Cardiac septum (tissue), 1 donor: ENCODE measurements around the gene PKHD1. TPM values are rescaled to one million over a fixed set of nuclear protein-coding genes. Genes with fewer than 3 reads are reported as not detected.
"Not testable (repeated sequence)": the region's sequence is repeated elsewhere in the genome, so short reads cannot be mapped to it uniquely, and the experiment has no call there.

Source experiments
- DNase-seq: peaks from one replicate; pipeline ENCODE4 v3.0.0-alpha.2; 2020; ENCODE audit warnings: low spot score
- intact Hi-C: fragments of 100-400 bp; cut with DNase I; formaldehyde crosslinking; loops from one replicate; pipeline ENCODE4 v1.14.0; 2022
- total RNA-seq: library from RNA; stranded (reverse); fragmentation: NEBNext Ultra II Directional; extraction: Animal tissue kit (Norgen Biotek cat#: 25700); gene quantifications from one replicate; pipeline ENCODE4 v1.2.1, GENCODE V29; 2021
- donor health status: DM: no; HTN: no; CAD: no.

Gene PKHD1
- total RNA-seq, 1 donor from 2014 or later, result 0.03 TPM

DNA sequence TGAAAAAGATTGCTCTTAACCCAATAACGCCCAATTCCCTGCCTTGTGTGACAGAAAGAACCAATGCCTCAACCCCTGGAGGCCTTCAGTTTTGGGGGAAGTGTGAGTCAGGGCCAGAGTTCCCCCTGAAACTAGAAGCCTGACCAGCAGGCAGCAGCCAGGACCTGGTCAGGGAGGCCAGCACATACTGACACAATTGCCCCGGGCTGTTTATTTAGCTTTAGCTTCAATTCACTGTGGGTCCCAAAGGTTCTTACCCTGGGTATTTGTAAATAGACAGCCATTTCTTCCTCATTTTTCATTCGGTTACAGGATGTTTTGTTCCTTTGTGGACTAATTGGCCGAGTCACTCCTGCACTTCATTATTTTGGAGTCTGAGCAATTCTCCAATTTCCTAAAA lies 195.6 kb downstream of the PKHD1 start:
- intact Hi-C loops, result no loop called here
- no peak for DNase-seq

DNA sequence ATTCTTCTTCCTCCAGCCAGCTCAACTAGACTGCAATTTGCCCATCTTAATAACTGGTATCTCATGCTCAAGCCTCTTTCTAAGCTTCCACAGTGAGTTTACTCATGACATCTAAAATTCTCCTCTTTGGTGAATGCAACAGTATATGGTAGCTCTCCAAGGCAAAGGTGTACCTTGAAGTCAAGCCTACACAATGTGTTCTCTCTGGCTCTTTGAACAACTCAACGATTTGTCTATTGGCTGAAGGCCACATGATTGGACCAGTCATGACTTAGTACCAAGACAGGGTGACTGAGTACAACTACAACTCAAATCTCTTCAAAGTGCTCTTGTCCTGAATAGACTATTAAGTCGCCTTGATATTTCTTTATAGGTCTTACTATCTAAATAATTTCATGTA lies 199.6 kb downstream of the PKHD1 start:
- DNase-seq, result no peak
- intact Hi-C loops, result no loop called here

DNA sequence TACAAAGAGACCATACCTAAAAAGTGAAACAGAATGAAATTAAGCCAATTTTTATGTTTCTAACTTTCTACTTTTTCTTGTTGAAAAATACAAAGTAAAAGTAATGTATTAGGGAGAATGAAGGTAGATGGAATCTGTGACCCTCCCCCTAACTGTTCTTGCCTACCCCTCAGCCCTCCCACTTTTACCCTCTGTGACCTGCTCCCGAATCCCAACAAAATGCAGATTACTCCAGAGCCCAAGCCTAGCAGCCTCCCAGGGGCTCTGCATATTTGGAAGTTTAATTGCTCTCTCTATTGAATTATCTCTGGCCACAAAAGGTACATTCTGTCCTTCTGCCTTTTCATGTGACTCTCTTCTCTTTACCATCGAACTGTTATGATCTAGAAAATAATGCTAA lies 201.5 kb downstream of the PKHD1 start:
- intact Hi-C loops, result no loop called here
- DNase-seq, result no peak

DNA sequence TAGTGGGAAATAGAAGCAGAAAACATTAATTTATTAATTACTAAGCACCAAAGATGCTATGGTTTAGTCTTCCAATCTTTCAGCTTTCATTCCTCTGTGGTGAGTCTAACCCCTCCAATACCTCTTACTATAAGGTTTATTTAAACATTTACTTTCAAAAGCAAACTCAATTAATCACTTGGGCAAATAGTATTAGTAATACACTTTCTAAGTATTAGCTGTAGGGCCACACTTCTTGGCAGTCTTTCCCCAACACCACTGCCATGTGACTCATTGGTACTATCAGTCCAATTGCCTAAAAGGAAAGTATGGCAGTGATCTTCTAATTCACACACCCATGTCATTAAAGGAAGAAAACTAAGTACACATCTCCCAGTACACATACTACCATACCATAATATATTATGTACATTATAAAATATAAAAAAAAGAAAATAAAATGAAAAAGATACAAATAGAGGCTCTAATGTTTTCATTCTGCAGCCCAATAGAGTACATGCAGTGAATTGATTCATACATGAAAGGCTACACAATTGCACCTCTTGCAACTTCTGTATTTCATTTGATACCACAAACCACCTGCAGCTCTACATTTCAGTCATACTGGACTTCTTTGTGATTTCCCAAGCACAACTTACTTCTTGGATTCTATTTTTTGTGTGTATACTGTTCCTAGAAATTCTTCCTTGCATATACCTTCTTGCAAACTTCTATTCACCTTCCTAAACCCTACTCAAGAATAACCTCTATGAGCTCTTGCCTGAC lies 218.6 kb downstream of the PKHD1 start:
- intact Hi-C loops, result no loop called here
- DNase-seq, result no peak

DNA sequence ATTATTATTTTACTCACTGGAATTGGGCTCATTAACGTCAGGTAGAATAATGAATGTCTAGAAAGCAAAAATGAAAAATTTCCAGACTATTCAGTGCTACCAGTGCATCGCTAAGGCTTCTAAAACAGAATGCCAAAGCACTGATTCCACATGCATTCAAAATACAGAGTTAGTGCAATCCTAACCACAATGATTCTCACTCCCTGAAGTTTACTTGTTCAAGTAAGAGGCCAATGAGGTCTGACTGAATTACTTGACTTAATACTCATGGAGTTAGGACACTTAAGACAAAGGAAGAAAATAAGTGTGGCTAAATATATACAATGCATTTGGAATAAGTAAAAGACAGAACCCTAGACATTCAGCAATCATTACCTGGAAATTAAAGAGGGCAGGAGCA lies 220.5 kb downstream of the PKHD1 start:
- intact Hi-C loops, result no loop called here
- no peak for DNase-seq

DNA sequence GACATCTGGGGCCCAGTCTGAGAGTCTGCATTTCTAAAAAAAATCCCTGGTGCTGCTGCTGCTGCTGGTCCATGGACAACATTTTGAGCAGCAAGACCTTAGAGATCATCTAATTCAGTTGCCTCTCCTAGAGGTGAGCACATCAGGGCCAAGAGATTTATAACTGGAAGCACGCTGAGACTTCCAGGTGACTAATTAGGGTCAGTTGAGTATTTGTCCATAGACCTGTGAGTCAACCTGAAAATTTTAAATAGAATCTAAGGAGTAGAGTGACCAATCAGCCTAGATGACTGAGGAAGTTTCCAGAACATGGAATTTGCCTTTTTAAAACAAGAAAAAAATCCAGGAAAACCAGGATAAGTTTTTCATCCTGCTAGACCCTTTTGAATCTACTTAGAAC lies 221.4 kb downstream of the PKHD1 start:
- intact Hi-C loops, result no loop called here
- no peak for DNase-seq

DNA sequence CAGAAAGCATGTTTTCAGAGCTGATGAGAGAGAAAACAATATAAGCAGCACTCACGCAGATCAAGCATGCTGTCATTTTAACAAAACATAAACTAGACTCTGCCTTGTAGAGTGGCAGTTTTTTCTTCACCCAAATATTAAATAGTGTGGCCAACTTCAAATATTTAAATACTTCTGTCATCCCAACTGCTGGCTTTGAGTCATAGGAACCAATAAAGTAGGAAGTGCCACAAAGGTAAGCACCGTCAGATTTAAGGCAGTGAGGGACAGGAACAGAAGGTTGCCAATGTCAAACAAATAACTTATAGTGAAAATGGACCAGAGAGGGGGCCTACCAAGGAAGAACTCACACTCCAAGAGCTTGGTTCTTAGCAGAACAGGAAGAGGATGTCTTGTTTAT lies 222.2 kb downstream of the PKHD1 start:
- intact Hi-C loops, result no loop called here
- DNase-seq, result no peak

DNA sequence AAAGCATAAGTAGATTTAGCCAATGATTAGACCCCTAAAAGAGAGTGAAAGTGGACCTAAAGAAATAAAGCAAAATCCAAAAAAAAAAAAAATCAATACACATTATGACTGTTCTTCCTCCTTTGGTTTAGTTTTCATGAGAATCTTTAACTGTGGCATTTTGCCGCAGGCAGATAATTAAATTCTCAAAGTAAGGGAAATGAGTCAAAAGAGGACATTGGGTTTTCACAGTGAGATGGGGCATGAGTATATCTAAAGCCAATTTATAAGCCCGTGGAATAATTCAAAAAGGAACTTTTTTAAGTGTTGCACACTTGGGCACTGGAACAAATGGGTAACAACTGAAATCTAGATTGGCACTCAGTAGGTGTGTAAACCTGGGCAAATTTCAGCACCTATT lies 230.3 kb downstream of the PKHD1 start:
- intact Hi-C loops, result loop anchor here (10.0 kb wide), 1 partner anchor 168 kb away; no protein-coding TSS in a partner anchor

DNA sequence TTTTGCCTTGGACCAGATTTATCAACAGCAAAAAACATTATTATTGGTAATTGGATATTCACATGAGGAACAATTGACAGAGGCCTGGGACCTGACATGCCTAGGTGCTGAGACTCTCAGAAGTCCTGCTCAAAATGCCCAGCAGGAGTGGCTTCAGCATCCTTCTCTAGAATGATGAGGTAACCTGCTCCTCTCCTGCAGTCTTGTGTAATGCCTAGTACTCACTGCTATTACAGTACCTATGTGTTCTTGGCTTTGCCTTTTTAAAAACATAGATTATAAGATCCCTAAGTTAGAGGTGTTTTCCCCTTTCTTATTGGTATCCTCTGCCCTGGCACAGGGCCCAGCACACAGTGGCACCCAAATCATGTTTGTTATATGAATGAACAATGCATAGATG lies 230.9 kb downstream of the PKHD1 start:
- intact Hi-C loops, result loop anchor here (10.0 kb wide), 1 partner anchor 168 kb away; no protein-coding TSS in a partner anchor
- DNase-seq, result no peak

More for the DNA sequence above, 230.3 kb downstream of the PKHD1 start:
- no peak for DNase-seq

DNA sequence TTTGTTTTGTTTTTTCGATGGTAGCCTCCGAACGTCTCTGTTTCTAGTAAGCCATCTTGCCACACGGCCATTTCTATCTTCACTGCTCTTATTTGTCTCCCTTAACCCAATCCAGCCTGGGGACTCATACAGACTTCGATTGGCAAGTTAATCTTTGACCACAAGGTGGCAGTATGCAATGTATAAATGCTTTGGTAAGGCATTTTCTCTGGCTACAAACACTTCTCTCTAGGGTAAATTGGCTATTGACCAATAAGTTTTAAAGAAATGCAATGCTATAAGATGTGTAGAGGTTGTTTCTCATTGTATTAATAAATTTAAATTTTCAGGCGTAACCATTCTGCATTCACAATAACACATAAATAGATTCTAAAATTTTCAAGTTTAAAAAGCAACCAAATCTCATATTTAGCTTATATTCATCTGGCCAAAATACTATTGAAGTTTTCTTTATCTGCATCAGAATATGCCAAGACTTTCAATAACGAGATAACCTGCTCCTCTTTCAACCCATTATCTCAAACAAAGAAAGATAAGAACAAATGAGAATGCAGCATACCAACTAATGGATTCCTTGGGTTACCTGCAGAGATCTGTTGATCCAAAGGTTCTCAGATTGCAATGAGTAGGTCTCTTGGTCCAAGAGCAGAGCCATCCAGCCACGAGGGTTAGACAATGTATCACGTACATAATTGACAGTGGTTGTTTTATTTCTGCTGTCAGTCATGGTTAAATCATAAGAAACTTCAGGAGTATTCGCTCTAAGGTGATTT lies 231.9 kb downstream of the PKHD1 start:
- DNase-seq, result no peak
- intact Hi-C loops, result loop anchor here (10.0 kb wide), 1 partner anchor 169 kb away; no protein-coding TSS in a partner anchor

DNA sequence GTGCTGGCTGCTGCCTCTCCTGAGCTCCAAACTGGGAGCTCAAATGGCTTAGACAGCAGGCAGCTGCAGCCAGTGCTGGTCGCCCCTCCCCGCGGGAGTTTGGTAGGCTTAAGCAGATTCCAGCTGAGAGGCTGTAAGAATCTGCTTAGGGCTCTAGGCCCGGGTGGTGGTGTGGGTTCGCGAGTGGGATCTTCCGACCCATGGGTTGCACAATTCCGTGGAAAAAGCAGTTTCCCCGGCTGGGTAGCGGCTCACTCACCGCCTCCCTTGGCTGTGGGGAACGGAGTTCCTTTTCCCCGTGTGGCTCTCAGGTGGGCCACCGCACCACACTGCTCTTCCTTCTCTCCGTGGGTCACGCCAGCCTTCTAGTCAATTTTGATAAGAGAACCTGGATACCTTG lies 232.5 kb downstream of the PKHD1 start:
- intact Hi-C loops, result loop anchor here (10.0 kb wide), 1 partner anchor 170 kb away; no protein-coding TSS in a partner anchor
- DNase-seq, result no peak

DNA sequence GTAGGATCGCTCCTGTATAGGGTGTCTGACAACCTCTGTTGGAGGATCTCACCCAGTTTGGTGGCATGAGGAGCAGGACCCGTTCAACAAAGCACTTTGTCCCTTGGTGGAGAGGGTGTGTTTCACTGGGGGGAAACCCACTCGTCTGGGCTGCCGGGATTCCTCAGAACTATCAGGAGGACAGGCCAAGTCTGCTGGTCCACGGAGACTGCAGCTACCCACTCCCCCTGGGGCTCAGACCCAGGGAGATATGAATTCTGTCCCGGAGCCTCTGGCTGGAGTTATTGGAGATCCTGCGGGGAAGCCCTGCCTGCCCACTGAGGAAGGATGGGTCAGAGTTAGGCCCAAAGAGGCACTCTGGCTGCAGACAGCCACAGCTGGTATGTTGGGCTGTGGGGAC lies 233.1 kb downstream of the PKHD1 start:
- intact Hi-C loops, result loop anchor here (10.0 kb wide), 1 partner anchor 170 kb away; no protein-coding TSS in a partner anchor
- DNase-seq, result no peak

DNA sequence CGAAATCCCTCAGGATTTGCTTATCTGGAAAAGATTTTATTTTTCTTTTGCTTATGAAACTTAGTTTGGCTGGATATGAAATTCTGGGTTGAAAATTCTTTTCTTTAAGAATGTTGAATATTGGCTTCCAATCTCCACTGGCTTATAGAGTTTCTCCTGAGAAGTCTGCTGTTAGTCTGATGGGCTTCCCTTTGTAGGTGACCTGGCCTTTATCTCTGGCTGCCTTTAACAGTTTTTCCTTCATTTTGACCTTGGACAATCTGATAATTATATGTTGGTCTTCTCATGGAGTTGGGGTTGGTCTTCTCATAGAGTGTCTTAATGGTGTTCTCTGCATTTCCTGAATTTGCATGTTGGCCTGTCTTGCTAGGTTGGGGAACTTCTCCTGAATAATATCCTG lies 234.3 kb downstream of the PKHD1 start:
- intact Hi-C loops, result loop anchor here (10.0 kb wide), 1 partner anchor 172 kb away; no protein-coding TSS in a partner anchor
- not testable (repeated sequence) for DNase-seq

DNA sequence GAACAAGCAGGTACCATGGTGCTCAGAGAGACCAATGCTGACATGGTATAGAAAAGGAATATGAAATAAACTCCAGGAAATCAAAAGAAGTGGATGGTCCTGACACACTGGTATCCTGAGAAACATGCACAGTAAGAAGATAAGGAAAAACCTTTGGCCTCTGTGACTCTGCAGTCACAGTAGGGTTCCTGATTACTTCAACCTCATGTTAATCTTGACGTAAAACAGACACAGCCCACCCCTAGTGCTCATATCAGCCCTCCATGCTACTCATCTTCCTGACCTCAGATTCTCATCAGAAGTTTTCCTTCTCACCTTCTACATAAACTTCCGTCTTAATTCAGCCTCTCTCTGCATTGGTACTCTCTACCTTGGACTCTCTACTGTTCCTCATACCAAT lies 240.9 kb downstream of the PKHD1 start:
- intact Hi-C loops, result no loop called here
- no peak for DNase-seq

DNA sequence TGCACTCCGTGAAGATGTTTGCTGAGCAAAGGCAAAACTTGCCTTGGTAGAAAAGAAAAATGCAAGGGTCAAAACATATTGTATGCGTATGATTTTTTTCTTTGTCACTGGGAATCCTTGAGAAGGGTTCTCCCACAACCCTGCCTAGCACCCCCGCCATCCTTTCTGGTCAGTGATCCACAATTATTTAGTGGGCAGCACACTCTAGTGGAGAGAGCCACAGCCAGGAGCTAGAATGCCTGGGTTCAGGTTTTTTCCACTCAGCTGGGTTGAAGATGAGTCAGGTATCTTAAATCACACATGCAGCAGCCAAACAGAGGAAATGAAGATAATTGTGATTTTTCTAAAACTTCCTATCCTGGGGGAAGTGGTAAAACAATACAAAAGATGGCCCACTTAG lies 243.1 kb downstream of the PKHD1 start:
- DNase-seq, result no peak

DNA sequence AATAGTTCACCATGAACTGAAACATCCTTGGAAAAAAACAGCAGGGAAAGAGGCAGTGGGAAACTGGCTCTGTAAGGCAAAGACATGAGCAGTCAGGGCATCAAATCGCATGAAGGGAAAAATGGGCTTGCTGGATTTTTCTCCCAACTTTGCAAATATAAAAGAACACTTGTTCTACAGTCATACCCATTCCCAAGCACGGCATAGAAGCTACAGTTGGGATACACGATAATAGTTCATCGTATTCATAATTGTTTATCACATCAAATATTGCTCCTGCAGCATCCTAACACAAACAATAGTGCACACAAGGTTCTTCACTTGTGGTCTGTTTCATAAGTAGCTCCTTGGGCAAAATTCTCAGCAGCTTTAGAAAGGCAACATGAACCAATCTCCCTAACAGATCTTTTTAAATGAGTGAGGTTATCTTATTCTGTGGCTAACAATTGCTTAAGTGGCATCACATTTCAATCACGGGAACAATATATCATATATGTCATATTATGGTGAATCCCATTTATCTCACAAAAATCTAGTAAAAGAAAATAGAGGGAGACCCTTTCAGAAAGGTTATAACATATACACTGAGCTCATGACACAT lies 243.9 kb downstream of the PKHD1 start:
- DNase-seq, result no peak
- intact Hi-C loops, result no loop called here

More for the DNA sequence above, 243.1 kb downstream of the PKHD1 start:
- intact Hi-C loops, result no loop called here

DNA sequence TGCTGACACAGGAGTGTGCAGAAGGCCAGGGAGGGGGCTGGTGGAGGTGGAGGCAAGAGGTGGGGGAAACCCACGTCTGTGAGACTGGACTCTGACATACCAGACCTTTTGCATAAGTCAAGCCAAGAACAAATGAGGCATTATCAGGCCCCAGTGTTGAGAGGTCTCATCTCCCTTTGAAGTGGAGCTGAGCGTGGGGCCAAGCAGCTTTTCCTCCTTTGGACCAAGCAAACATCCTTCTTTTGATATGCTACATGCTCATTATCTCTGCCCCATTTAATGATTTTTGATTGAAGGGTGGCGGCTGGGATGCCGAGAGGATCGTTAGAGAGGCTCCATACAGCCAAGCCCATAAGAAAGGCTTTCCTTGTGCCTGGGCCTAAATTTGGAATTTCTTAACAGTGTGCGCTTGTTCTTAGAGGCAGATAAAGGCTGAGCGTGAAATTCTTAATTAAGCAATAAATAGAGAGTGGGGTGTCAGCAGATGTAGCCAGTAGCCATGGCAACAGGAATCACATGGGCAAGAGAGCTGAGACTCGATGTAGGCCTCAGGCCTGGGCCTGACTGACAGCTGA lies 244.5 kb downstream of the PKHD1 start:
- DNase-seq, result no peak
- intact Hi-C loops, result no loop called here

DNA sequence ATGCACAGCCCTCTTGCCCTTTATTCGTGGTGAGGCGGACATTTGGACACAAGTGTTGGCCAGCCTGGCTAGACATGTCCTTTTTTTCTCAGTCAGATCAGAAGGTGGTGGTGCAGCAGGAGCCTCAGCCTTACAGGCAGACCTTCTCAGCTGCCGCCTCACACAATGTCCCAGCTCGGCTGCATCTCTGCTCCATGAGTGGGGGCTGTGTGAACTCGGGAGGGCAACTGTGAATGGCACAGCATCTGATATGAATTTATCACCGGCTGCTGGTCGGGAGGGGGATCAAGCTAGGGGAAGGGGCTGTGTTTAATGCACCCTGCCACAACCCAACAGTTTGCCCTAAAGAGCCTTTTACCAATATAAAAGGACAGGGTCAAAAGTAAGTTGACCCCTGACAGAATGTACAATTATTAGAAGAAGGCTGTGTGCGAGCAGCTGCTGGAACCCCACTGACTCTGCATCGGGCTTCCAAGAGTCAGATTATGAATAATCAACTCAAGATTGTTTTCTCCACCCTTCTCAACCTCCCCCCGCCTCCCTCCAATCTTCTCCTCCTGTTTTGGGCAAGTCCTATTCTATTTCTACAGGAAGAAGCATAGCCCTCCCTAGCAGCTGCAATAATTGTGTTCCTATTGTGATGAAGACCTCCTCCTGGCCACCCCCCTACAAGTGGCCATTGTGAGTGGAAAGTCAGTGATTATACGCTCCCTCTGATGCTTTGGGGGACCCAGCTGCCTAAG lies 245.2 kb downstream of the PKHD1 start:
- DNase-seq, result no peak
- intact Hi-C loops, result no loop called here

DNA sequence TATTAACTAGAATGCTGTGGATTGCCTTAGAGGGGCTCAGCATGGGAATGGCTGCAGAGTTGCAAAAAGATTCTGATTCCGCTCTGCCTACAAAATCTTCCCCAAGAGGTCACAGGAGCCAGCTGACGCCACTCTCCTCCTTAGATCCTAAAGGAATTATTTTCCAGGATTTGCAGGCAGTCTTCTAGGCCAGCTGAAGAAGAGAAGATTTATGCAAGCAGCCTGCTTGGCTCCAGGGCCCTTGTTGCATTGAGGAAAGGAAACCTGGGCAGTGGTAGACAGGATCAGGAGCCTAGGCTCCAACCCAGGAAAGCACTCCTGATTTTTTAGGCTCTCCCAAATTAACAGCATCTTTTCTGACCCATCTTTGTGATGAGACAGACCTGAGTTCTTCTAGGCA lies 245.8 kb downstream of the PKHD1 start:
- no peak for DNase-seq
- intact Hi-C loops, result no loop called here
